ENCODE measurements around the gene CAMTA1. TPM values are rescaled to one million over a fixed set of nuclear protein-coding genes. Genes with fewer than 3 reads are reported as not detected.

Gene CAMTA1
- polyA plus RNA-seq, 1 of the 3 experiments (the other 2 are of a cell fraction): 63.1 TPM

DNA sequence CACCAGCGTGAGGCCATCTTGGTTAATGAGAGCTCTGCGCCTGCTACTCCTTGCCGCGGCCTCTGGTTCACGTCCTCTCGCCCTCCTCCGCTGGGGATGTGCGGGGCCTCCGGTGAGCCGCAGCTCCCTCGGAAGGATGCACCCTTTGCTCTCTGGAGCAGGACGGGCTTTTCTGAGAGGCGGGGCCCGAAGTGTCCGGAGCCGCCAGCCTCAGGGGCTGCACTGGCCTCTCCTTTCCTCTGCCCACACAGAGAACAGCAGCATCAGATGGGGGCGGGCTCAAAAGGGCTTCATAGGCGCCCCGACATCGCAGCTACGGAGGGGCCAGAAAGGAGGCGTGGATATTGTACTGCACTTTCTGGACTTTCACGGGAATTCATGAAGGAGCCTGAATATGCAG is 284.7 kb downstream of the CAMTA1 start:
- CTCF ChIA-PET: interaction anchor here (0.6 to 4.4 kb wide), 87 partner anchors 8 to 1460 kb away, joined by 3 to 66 read pairs (median 4); partner anchors contain the start of gene CAMTA1
- Histone ChIP-seq H3K4me2 (no peak overlapping the region), H3K36me3 (replicated peaks in 1 of 2; ENCODE audit: control insufficient read depth in 1 of 2, insufficient read depth in 2 of 2, low read length in 1 of 2) (no peaks in the 10 kb centered on the region), H3K27ac (ENCODE audit: low read depth in 2 of 2, low read length in 1 of 2) (no peak overlapping the region), H3K4me1 (ENCODE audit: control insufficient read depth in 1 of 2, insufficient read depth in 2 of 2, low read depth in 1 of 2, low read length in 1 of 2) (no peaks in the 10 kb centered on the region; a peak in 1 of 4 replicates), H2AFZ (ENCODE audit: low read depth) (no peak overlapping the region), H3K9me3 (no peaks in the 10 kb centered on the region), H3F3A (replicated peaks; ENCODE audit: insufficient read depth) (no peaks in the 10 kb centered on the region), H3K9me2 (no peaks in the 10 kb centered on the region), H3K9ac (no peak overlapping the region), H3K4me3 (ENCODE audit: low read depth in 2 of 2, low read length in 1 of 2) (no peak overlapping the region), H3K27me3 (ENCODE audit: insufficient read depth) (no peaks in the 10 kb centered on the region), H4K20me1 (ENCODE audit: insufficient read depth) (no peaks in the 10 kb centered on the region), H3K79me2 (ENCODE audit: insufficient read depth) (no peaks in the 10 kb centered on the region)
- peak; percentile 63 for DNase-seq
- WGBS (ENCODE audit: low lambda C conversion rate): 59% methylated on average over 14 of the region's 23 CpGs
- TF ChIP-seq FOXJ3 (CRISPR knock-in tag; IDR thresholded peaks at IDR 0.05) (no peak), CHD2 (IDR thresholded peaks at IDR 0.05; ENCODE audit: low read length, partially characterized antibody) (no peak), TAF1 (IDR thresholded peaks at IDR 0.05; ENCODE audit: borderline replicate concordance, low read depth, low read length) (no peak), USF1 (IDR thresholded peaks at IDR 0.05; ENCODE audit: borderline replicate concordance, low read depth) (no peak), RCOR1 (IDR thresholded peaks at IDR 0.05; ENCODE audit: low read length) (no peak), TEAD4 (IDR thresholded peaks at IDR 0.05; ENCODE audit: borderline replicate concordance, insufficient read depth) (no peak)
- TF ChIP-seq, protein P1, sequence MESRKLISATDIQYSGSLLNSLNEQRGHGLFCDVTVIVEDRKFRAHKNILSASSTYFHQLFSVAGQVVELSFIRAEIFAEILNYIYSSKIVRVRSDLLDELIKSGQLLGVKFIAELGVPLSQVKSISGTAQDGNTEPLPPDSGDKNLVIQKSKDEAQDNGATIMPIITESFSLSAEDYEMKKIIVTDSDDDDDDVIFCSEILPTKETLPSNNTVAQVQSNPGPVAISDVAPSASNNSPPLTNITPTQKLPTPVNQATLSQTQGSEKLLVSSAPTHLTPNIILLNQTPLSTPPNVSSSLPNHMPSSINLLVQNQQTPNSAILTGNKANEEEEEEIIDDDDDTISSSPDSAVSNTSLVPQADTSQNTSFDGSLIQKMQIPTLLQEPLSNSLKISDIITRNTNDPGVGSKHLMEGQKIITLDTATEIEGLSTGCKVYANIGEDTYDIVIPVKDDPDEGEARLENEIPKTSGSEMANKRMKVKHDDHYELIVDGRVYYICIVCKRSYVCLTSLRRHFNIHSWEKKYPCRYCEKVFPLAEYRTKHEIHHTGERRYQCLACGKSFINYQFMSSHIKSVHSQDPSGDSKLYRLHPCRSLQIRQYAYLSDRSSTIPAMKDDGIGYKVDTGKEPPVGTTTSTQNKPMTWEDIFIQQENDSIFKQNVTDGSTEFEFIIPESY (IDR thresholded peaks at IDR 0.05; ENCODE audit: borderline replicate concordance, low read depth): no peak
- POLR2A ChIA-PET: interaction anchor here (0.5 kb wide), 1 partner anchor 25 kb away, joined by 3 read pairs; no protein-coding TSS in a partner anchor

GRCh38 chr1:7070389-7071029 is 285.3 kb downstream of the CAMTA1 start:
- Histone ChIP-seq H3K9me2 (no peaks in the 10 kb centered on the region), H3K4me2 (no peak overlapping the region), H3K9ac (no peak overlapping the region), H3K79me2 (ENCODE audit: insufficient read depth) (no peaks in the 10 kb centered on the region), H3F3A (replicated peaks; ENCODE audit: insufficient read depth) (no peaks in the 10 kb centered on the region), H3K27me3 (ENCODE audit: insufficient read depth) (no peaks in the 10 kb centered on the region), H3K27ac (ENCODE audit: low read depth in 2 of 2, low read length in 1 of 2) (no peak overlapping the region), H3K4me3 (ENCODE audit: low read depth in 2 of 2, low read length in 1 of 2) (no peak overlapping the region; a peak in 1 of 4 replicates), H4K20me1 (ENCODE audit: insufficient read depth) (no peaks in the 10 kb centered on the region), H2AFZ (ENCODE audit: low read depth) (no peak overlapping the region), H3K36me3 (replicated peaks in 1 of 2; ENCODE audit: control insufficient read depth in 1 of 2, insufficient read depth in 2 of 2, low read length in 1 of 2) (no peaks in the 10 kb centered on the region), H3K4me1 (ENCODE audit: control insufficient read depth in 1 of 2, insufficient read depth in 2 of 2, low read depth in 1 of 2, low read length in 1 of 2) (no peaks in the 10 kb centered on the region; a peak in 1 of 4 replicates), H3K9me3 (no peaks in the 10 kb centered on the region)
- DNase-seq: peak; percentile 87
- ChIA-PET POLR2A (no interaction called here), CTCF (interaction anchor here (0.6 to 4.4 kb wide), 93 partner anchors 9 to 1461 kb away, joined by 3 to 66 read pairs (median 4); partner anchors contain the start of gene CAMTA1)
- WGBS (ENCODE audit: low lambda C conversion rate): 3% methylated on average over 10 of the region's 13 CpGs
- TF ChIP-seq RXRA (IDR thresholded peaks at IDR 0.05; ENCODE audit: borderline replicate concordance, low read depth) (no peak), USF1 (IDR thresholded peaks at IDR 0.05; ENCODE audit: borderline replicate concordance, low read depth) (no peak), MXI1 (IDR thresholded peaks at IDR 0.05; ENCODE audit: low read depth, low read length) (0 out of 2 replicates have a peak, but pooled peaks have one; percentile 16), RCOR1 (IDR thresholded peaks at IDR 0.05; ENCODE audit: low read length) (no peak), EZH2phosphoT487 (IDR thresholded peaks at IDR 0.05; ENCODE audit: borderline replicate concordance, low read depth) (no peak), JUND (IDR thresholded peaks at IDR 0.05) (no peak), GATA2 (CRISPR knock-in tag; IDR thresholded peaks at IDR 0.05) (no peak), NFIC (IDR thresholded peaks at IDR 0.05; ENCODE audit: borderline replicate concordance) (no peak), USF2 (IDR thresholded peaks at IDR 0.05; ENCODE audit: borderline replicate concordance, low read depth, low read length) (no peak)
- TF ChIP-seq, protein P2, sequence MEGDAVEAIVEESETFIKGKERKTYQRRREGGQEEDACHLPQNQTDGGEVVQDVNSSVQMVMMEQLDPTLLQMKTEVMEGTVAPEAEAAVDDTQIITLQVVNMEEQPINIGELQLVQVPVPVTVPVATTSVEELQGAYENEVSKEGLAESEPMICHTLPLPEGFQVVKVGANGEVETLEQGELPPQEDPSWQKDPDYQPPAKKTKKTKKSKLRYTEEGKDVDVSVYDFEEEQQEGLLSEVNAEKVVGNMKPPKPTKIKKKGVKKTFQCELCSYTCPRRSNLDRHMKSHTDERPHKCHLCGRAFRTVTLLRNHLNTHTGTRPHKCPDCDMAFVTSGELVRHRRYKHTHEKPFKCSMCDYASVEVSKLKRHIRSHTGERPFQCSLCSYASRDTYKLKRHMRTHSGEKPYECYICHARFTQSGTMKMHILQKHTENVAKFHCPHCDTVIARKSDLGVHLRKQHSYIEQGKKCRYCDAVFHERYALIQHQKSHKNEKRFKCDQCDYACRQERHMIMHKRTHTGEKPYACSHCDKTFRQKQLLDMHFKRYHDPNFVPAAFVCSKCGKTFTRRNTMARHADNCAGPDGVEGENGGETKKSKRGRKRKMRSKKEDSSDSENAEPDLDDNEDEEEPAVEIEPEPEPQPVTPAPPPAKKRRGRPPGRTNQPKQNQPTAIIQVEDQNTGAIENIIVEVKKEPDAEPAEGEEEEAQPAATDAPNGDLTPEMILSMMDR (IDR thresholded peaks at IDR 0.05): peak; percentile 72
